ENCODE measurements around the gene KCNJ5. TPM values are rescaled to one million over a fixed set of nuclear protein-coding genes. Genes with fewer than 3 reads are reported as not detected.

The KCNJ5 gene
- total and polyA plus RNA-seq, 10 of the 15 experiments (the other 5 are each of a cell fraction or from before 2014, with no cell fraction given), result 0.03 TPM; not detected in 8

GRCh38 chr11:128926437-128927107 lies 35.4 kb downstream of the KCNJ5 start:
- H3K4me1 ChIP-seq (ENCODE audit: control insufficient read depth, insufficient read depth, low read length), result peaks cover 5% of the 10 kb centered on the region
- no peak overlapping the region for H3K4me2 ChIP-seq (ENCODE audit: control insufficient read depth, insufficient read depth)
- H3K9ac ChIP-seq (ENCODE audit: control insufficient read depth, insufficient read depth, low read length), result no peak overlapping the region
- FAIRE-seq (no peak), DNase-seq (ENCODE audit: low read depth, low spot score) (no peak), ATAC-seq (no peak)
- ChIA-PET SMC1A (ENCODE audit: uncharacterized antibody, unreplicated experiment) (no interaction called here), POLR2A (no interaction called here), CTCF (interaction anchor here (1.6 to 2.7 kb wide), 3 partner anchors 21 to 30 kb away, joined by 4 to 17 read pairs (median 12); no protein-coding TSS in a partner anchor), RAD21 (ENCODE audit: unreplicated experiment) (no interaction called here)
- intact Hi-C loops (cut with micrococcal nuclease; ENCODE audit: unreplicated experiment), result no loop called here
- BruUV-seq (replicated peaks), result no TSS peak
- 53% methylated on average over 17 of the region's 17 CpGs for WGBS (ENCODE audit: insufficient coverage, insufficient replicate concordance, low lambda C conversion rate, missing lambda C conversion rate)
- H3K4me3 ChIP-seq, result no peak overlapping the region
- TF ChIP-seq ZNF217 (IDR thresholded peaks at IDR 0.05), result no peak
- TF ChIP-seq CHD2 (IDR thresholded peaks at IDR 0.05; ENCODE audit: borderline replicate concordance, low read depth, low read length), result no peak
- TF ChIP-seq RCOR1 (conservative IDR thresholded peaks at IDR 0.05; ENCODE audit: low read depth, low read length), result no peak
- no peak for TF ChIP-seq EZH2 (IDR thresholded peaks at IDR 0.05; ENCODE audit: borderline replicate concordance, control insufficient read depth, low read depth, low read length)
- TF ChIP-seq NRF1 (conservative IDR thresholded peaks at IDR 0.05; ENCODE audit: low read depth, low read length), result no peak
- no peak for TF ChIP-seq SIN3A (IDR thresholded peaks at IDR 0.05; ENCODE audit: low read depth, low read length)
- TF ChIP-seq ESRRA (IDR thresholded peaks at IDR 0.05; ENCODE audit: low read length), result no peak
- TF ChIP-seq NFIC (IDR thresholded peaks at IDR 0.05; ENCODE audit: low read depth, low read length), result no peak
- H3K36me3 ChIP-seq (ENCODE audit: control insufficient read depth in 2 of 2, insufficient read depth in 2 of 2, low read length in 1 of 2), result no peaks in the 10 kb centered on the region
- H3K27me3 ChIP-seq (replicated peaks in 1 of 2; ENCODE audit: control insufficient read depth in 2 of 2, insufficient read depth in 2 of 2, low read length in 1 of 2), result no peaks in the 10 kb centered on the region
- no peaks in the 10 kb centered on the region for H3K9me3 ChIP-seq (replicated peaks; ENCODE audit: control insufficient read depth, insufficient read depth, low read length)
- in situ Hi-C loops (cut with MboI), result no loop called here
- H3K79me2 ChIP-seq (ENCODE audit: control insufficient read depth, insufficient read depth, low read length), result no peaks in the 10 kb centered on the region
- H3K27ac ChIP-seq (ENCODE audit: control insufficient read depth, insufficient read depth), result no peak overlapping the region
- no peaks in the 10 kb centered on the region for H4K20me1 ChIP-seq (ENCODE audit: control insufficient read depth, insufficient read depth)
- H2AFZ ChIP-seq (ENCODE audit: control insufficient read depth, low read depth, low read length), result no peak overlapping the region

GRCh38 chr11:128927108-128927461 lies 35.9 kb downstream of the KCNJ5 start:
- Histone ChIP-seq H3K4me1 (ENCODE audit: control insufficient read depth, insufficient read depth, low read length) (peaks cover 5% of the 10 kb centered on the region), H2AFZ (ENCODE audit: control insufficient read depth, low read depth, low read length) (no peak overlapping the region), H3K79me2 (ENCODE audit: control insufficient read depth, insufficient read depth, low read length) (no peaks in the 10 kb centered on the region), H3K4me3 (no peak overlapping the region), H3K4me2 (ENCODE audit: control insufficient read depth, insufficient read depth) (no peak overlapping the region), H3K36me3 (ENCODE audit: control insufficient read depth in 2 of 2, insufficient read depth in 2 of 2, low read length in 1 of 2) (no peaks in the 10 kb centered on the region), H3K27me3 (replicated peaks in 1 of 2; ENCODE audit: control insufficient read depth in 2 of 2, insufficient read depth in 2 of 2, low read length in 1 of 2) (no peaks in the 10 kb centered on the region), H3K9ac (ENCODE audit: control insufficient read depth, insufficient read depth, low read length) (no peak overlapping the region), H3K27ac (ENCODE audit: control insufficient read depth, insufficient read depth) (no peak overlapping the region), H4K20me1 (ENCODE audit: control insufficient read depth, insufficient read depth) (no peaks in the 10 kb centered on the region), H3K9me3 (replicated peaks; ENCODE audit: control insufficient read depth, insufficient read depth, low read length) (no peaks in the 10 kb centered on the region)
- WGBS (ENCODE audit: insufficient coverage, insufficient replicate concordance, low lambda C conversion rate, missing lambda C conversion rate), result 44% methylated on average over 11 of the region's 11 CpGs
- SMC1A ChIA-PET (ENCODE audit: uncharacterized antibody, unreplicated experiment), result interaction anchor here (1.3 kb wide), 1 partner anchor 12 kb away, joined by 3 read pairs; no protein-coding TSS in a partner anchor
- RAD21 ChIA-PET (ENCODE audit: unreplicated experiment), result no interaction called here
- in situ Hi-C loops (cut with MboI), result no loop called here
- no peak for ATAC-seq
- intact Hi-C loops (cut with micrococcal nuclease; ENCODE audit: unreplicated experiment), result no loop called here
- FAIRE-seq, result no peak
- CTCF ChIA-PET, result interaction anchor here (1.4 to 2.7 kb wide), 3 partner anchors 21 to 29 kb away, joined by 4 to 17 read pairs (median 12); no protein-coding TSS in a partner anchor
- POLR2A ChIA-PET, result no interaction called here
- no TSS peak for BruUV-seq (replicated peaks)
- no peak for DNase-seq (ENCODE audit: low read depth, low spot score)
- TF ChIP-seq MYC (IDR thresholded peaks at IDR 0.05; ENCODE audit: insufficient read depth, insufficient read length, insufficient replicate concordance, low read length, severe bottlenecking) (no peak), TBL1XR1 (IDR thresholded peaks at IDR 0.05; ENCODE audit: low read depth, low read length) (no peak), ZNF217 (IDR thresholded peaks at IDR 0.05) (no peak), TCF7 (IDR thresholded peaks at IDR 0.05; ENCODE audit: borderline replicate concordance) (no peak), DPF2 (IDR thresholded peaks at IDR 0.05) (no peak), E2F8 (IDR thresholded peaks at IDR 0.05; ENCODE audit: low read depth, partially characterized antibody) (no peak), CBX3 (IDR thresholded peaks at IDR 0.05; ENCODE audit: borderline replicate concordance, low read depth) (no peak), CBFB (IDR thresholded peaks at IDR 0.05; ENCODE audit: low read depth) (no peak), RUNX3 (IDR thresholded peaks at IDR 0.05; ENCODE audit: low read length) (no peak), MXI1 (IDR thresholded peaks at IDR 0.05; ENCODE audit: low read depth, low read length) (no peak)
